GM21515 (cell line): ENCODE measurements around the gene MDM4.

ENCODE experiments used
- ATAC-seq: cut with Tn5 transposase; IDR thresholded peaks from one replicate; pipeline ENCODE4 v1.9.1; 2021; ENCODE audit not compliant: unreplicated experiment

The MDM4 gene

DNA sequence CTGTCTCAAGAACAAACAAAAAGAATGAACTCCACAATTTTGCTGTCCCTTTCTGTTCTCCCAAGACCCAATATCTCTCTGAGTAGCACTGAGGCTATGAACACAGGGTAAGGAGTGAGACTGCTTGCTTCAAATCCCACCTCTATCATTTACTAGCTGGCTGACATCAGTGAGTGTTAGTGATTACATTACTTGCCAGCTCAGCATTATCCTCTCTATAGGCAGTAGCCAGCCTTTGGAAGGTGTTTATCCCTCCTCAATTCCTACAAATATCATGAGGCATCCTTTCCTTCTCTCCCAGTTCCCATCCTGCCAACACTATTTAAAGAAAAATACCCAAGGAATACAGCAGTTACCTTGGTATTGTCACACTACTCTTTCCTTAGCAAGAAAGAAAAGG is 24.6 kb upstream of the MDM4 start:
- ATAC-seq, result no peak

DNA sequence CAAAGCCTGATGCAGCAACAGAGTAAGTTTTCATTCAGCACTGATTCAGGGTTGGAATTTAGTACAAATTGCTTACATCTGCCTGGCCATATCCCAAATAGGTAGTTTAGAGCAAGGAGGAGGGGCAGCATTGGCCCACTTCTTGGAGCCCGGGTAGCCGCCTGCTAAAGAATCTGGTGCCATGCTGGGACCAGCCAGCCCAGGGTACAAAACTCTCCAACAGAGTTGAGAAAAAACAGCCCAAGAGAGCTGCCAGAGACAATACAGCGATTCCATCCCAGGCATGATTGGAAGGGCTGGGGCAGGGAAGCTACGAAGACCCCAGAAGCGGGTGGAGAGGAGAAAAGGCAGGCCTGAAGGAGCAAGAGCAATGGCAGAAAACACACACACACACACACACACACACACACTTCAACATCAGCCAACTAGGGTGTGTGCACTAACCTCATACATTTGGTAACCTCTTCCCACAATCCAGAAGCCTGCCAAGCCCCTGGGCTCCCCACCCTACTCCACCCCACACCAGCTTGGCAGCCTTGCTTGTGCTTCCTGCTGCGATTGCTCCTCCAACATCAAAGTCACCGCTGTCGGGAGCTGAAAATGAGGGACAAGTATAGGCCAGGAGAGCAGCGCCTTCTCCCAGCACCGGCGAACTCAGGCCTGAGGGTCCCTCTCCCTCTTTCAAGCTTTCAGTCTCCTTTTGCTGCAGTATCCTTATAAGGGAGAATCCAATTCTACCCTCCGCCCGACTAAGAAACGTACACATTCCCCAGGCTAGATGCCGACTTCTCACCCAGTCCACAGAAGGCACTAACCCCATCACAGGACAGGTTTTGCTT is 22.8 kb upstream of the MDM4 start:
- ATAC-seq, result no peak

DNA sequence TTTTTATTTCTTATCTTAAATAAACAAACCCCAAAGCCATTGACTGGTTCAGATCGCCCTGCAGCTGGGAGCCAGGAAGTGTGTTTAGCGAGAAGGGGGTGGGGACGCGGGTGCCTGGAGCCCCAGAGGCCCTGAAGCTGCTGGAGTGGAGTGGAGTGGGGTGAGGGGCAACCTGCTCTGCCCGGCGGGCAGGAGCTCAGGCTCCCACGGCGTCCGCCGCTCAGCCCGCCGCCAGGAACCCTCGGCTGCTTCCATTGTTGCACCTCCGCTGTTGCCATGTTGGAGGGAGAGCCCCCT is 22.3 kb upstream of the MDM4 start:
- peak; percentile 27 for ATAC-seq

DNA sequence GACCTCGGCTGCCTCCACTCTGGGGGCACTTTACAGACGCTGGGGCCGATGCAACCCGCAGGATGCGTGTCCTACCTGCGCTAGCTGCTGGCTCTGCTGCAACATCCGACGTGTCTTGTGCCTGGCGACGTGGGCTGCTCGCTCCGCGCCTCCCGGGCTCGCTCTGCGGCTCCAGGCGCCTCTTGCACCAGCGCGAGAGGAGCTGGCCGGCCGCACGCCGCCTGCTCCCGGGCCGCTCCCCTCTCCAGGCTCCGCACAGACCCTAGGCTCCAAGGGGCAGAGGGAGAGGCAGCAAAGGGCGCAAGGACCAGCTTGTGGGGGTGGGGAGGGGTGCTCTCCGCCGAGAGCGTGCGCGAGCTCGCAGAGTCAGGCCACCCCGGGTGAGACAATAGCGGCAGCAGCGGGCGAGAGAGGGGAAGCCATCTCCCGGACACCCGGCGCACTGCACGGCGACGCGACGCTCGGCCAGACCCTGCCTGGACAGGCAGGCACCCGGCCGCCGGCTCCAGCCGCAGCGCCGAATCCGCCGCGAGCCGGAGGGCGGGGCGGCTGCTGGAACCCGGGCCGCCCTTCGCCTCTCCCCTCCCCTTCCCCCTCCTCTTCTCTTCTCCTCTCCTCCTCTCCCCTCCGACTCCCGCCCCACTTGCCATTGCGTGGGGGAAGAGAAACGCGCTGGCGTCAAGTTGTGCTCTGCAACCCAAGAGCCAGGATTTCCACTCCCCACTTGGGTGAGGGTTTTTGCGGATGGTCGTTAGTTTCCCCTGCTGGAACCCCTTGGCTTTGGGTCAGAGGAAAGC is 21.7 kb upstream of the MDM4 start, which contains the start of gene PIK3C2B:
Gene PIK3C2B (minus strand): TSS at position 525 of the 797 bp plus-strand sequence. CDS start 25,003 bp downstream, outside the sequence.
- peak; percentile 75 for ATAC-seq

DNA sequence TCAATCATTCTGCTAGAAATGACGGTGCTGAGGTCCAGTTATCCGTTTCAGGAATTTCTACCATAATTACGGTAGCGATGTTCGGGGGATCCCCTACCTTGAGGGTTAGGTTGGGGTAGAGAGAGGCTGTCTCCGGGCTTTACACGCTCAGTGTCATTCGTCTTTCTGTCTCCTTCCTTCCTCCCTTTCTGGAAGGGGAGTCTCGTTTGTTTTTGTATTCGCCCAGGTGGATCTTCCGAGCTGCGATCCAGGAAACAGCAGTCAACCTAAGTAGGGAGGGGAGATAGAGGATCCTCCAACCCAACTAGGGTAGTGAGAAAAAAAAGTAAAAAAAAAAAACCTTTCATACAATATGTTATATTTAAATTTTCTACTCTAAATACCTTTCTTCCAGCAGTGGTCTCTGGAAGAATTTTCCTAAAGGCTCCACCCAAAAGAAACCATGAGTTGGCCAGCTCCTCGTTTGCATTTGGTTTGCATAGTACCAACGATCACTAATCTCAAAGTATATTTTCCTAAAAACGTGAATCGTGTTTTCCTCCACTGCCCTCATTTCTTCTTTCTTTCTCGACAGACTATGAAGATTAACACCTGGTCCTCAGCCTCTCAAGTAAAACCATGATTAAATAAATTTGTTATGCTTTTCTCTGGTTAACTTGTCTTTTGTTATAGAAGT is 21.0 kb upstream of the MDM4 start:
- ATAC-seq, result peak; percentile 38

DNA sequence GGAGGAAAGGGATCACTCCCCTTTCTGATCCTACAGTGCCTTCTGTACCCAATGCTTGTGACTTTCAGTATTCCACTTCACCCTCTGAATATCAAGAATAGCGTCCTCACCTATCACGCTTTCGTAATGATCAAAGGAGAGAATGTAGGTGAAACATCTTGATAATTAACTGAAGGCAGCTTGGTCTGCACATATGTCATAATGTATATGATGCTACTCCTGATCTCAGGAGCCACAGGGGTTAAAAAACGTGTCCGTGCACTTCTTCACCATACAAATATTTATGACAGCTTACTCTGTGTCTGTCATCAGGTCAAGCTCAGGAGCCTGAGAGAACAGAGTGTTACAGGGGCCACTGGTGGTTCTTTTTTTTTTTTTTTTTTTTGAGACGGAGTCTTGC is 20.4 kb upstream of the MDM4 start:
- ATAC-seq, result no peak

DNA sequence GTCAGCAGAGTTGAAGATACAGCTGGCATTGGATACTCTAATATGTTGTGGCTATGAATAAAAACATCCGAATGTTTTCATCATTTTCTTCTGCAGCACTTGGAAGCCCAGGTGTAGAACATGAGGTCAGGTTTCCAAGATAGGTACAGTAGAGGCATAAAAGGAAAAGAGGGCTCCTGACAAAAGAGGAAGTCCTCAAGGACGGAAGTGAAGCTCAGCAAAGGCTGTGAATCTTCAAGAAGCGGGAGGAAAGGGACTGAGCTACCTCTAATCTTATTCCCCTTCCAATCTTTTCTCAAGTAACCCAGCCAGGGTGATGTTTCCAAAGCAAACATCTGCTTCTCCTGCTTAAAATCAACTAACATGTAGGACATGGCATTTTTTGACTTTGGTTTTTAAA is 17.2 kb upstream of the MDM4 start:
- no peak for ATAC-seq

DNA sequence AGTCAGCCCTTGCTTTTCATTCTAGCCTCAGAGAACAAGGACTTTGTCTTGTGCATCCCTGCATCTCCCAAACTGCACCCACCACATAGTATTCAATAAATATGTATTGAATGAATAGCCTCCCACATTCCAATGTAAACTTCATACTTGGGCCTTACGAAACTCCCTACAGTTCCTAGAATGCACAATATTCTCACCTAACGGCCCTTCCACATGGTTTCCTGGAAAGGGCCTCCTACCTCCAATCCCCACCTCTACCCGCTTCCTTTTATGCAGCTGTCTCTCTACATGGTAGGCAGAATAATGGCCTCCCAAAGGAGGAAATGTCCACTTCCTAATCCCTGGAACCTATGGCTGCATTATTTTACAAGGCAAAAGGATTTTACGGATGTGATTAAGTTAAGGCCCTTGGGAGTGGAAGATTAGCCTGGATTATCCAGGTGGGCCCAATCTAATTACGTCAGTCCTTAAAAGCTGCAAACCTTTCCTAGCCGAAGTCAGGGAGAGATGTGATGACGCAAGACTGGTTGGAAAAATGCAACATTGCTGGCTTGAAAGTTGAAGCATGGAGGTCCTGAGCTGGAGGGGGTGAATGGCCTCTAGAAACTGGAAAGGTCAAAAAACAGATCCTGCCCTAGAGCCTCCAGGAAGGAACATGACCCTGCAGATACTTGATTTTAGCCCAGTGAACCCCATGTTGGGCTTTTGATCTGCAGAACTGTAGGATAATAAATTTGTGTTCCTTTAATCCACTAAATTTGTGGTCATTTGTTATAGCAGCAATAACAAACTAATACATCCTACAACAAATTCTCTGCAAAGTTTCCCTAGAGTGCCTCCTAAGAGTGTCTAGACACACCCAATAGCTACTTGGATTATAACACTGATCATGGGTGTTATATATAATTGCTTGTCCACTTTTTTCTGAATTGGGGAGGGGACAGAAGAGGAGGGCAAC is 16.4 kb upstream of the MDM4 start:
- ATAC-seq, result no peak

DNA sequence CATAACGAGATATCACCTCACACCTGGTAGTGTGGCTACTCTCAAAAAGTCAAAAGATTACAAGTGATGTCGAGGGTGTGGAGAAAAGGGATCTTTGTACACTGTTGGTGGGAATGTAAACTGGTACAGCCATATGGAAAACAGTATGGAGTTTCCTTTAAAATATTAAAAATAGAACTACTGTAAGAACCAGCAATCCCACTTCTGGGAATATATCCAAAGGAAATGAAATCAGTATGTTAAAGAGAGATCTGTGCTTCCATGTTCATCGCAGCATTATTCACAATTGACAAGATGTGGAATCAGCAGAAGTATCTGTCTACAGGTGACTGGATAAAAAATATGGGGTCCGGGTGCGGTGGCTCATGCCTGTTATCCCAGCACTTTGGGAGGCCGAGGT is 14.0 kb upstream of the MDM4 start:
- ATAC-seq, result no peak

DNA sequence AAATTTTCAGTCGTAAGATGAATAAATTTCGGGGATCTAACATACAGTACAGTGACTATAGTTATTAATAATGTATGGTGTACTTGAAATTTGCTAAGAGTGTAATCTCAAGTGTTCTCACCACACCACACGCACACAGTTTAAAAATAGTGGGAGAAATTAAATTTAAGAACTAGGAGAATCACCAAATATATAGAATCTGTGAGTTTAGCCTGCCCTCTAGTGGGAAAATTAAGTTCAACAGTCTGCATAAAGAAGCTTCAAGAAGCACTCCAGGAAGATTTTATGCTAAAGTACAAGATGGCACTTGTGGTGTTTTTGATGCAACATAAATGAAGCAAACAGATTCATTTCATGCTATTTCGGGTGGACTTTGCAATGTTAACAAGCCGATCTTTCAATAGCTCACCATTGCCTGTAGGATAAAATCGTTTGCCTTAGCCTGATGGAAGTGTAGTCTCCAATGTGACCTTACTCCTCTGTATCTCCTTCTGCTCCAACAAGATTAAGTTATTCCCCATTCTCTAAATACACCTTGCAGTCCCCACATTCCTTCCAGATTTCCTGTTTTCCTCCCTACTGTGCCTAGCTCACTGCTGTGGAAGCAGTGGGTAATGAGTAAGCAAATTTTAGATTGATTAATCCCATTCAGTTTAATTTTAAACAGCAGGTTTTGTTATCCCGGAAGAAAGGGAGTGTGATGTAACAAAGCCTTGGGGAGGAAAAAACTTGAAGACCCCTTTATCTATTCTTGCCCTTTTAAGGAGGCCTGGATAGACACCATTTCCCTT is 12.9 kb upstream of the MDM4 start:
- ATAC-seq, result no peak

DNA sequence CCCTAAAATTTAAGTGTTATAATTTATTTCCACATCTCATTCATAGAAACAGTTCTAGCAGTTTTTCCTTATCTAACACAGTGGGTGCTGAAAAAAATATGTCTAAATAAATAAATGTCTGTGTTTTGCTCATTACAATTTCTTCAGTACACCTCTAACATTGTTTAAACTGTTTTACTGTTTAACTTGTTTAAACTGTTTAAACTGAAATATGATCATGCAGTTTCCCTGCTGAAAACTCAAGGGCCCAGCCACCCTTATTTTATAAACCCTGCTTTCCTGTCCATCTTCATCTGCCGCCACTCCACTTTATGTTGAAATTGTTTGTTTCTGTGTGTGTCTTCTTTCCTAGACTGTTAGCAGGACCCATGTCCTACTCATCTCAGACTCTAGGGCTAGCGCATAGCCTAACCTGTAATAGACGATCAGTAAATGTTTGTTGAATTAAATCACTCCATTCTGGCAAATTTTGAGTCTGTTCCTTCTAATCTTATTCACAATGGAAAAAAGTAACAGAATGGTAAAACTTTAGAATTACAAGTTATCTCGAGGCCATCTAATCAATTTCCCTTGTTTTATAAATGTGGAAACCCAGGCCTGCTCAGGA is 12.2 kb upstream of the MDM4 start:
- no peak for ATAC-seq

DNA sequence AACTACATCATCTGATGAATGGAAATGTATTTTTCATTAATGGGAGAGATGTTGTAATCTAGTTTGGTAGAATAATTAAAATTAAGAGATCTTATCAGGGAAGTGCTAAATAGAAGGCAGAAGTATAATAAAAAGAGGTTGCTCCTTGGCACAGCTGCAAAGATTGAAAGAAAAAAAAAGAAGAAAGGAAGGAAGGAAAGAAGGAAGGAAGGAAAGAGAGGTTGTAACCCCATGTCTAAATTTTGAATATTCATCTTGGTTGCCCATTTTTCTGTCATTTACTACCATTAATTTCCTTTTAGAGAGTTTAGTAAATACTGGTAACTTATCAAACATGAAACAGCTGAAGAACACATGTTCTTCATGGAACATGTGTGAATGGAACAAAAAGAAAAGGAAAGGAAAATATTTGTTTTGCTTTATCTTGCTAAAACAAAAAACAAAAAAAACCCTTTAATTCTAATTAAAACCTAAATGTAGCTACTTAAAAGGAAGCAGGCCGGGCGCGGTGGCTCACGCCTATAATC is 10.5 kb upstream of the MDM4 start:
- no peak for ATAC-seq

DNA sequence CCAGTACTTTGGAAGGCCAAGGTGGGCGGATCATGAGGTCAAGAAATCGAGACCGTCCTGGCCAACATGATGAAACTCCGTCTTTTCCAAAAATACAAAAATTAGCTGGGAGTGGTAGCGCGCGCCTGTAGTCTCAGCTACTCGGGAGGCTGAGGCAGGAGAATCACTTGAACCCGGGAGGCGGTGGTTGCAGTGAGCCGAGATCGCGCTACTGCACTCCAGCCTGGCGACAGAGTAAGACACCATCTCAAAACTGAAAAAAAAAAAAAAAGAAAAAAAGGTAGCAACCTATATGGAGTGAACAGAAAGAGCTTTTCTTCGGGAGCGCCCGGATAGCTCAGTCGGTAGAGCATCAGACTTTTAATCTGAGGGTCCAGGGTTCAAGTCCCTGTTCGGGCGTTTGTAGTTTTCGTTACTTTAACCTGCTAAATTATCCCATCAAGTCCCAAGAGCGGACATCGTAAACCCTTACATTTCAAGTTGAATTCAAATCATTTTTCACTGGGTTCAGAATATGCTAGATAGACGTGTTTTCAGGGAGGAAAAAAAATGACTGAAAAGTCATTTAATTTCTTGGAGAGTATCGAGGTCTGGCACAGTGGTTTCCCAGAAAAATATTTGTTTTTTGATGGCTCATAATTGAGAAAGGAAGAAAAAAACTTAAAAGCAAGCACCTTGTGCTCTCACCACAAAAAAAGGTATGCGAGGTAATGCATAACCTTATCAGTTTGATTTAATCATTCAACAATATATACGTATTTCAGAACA is 9.8 kb upstream of the MDM4 start:
- ATAC-seq, result peak; percentile 67

DNA sequence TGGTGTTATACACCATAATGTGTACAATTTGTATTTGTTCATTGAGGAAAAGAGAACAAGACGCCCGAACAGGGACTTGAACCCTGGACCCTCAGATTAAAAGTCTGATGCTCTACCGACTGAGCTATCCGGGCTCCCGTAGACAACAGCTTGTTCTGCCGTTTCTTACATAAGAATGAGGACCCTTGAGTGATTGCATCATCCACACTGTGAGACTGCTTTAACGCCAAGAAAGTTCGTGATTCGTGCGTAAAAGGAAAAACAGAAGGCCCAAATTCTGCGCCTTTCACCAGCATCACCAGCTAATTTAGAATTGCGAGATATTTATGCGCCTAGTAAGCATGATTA is 9.3 kb upstream of the MDM4 start:
- ATAC-seq, result peak; percentile 55

DNA sequence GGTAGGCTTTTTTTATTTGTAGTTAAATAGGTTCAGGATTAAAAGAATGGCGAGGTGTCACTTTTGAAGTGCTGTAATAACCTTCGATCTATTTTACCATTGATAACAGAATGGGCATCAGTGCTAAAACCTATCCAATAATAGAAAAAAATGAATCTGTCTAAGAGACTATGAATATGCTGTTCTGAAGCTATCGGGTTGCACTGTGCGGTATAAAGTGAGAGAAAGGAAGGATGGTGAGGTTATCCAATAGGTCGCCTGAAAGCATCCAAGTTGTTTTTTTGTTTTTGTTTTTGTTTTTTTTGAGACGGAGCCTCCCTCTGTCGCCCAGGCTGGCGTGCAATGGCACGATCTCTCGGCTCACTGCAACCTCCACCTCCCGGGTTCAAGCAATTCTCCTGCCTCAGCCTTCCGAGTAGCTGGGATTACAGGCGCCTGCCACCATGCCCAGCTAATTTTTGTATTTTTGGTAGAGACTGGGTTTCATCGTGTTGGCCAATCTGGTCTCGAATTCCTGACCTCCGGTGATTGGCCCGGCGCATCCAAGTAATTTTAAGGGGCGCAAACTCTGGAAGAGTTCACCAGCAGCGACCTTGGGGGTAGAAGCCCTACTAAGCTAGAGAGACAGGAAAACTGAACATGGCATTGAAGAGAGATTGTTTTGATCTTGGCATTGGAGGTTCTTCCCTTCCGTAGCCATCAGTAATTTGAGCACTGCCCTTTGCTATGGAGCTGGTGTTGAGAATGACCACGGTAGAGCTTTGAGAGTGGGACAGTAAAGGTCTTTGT is 8.7 kb upstream of the MDM4 start:
- peak; percentile 15 for ATAC-seq

DNA sequence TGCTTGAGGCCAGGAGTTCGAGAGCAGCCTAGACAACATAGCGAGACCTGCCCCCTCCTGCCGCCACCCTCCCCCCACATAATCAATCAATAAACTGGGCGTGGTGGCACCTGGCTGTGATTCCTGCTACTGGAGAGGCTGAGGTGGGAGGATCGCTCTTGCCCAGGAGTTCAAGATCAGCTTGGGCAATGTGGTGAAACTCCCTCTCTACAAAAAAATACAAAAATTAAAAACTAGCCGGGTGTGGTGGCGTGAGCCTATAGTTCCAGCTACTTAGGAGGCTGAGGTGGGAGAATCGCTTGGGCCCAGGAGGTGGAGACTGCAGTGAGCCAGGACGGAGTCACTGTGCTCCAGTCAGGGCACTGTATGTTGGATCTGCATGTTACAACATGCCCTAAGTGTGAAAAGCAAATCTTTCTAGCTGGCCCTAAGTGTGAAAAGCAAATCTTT is 7.0 kb upstream of the MDM4 start:
- ATAC-seq, result no peak

DNA sequence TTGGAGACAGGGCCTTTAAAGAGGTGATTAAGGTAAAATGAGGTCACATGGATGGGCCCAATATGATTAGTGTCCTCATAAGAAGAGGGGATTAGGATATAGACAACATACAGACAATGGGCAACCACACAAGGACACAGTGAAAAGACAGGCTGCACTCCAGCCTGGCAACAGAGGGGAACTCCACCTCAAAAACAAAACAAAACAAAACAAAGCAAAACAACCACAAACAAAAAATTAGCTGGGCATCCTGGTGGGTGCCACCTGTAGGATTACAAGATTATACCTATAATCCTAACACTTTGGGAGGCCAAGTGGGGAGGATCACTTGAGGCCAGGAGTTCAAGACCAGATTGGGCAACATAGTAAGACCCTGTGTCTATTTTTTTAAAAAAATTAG is 4.8 kb upstream of the MDM4 start:
- no peak for ATAC-seq
